Islet precursor cell (in vitro differentiated cells): ENCODE results near the gene PPP1R27.
A peak's percentile ranks its signal among the peaks of the same experiment; 100 is the strongest.

Experiments
- DNase-seq: peaks from one replicate; pipeline ENCODE4 v3.0.0-alpha.2; 2018

The PPP1R27 gene, protein sequence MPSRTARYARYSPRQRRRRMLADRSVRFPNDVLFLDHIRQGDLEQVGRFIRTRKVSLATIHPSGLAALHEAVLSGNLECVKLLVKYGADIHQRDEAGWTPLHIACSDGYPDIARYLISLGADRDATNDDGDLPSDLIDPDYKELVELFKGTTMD

DNA sequence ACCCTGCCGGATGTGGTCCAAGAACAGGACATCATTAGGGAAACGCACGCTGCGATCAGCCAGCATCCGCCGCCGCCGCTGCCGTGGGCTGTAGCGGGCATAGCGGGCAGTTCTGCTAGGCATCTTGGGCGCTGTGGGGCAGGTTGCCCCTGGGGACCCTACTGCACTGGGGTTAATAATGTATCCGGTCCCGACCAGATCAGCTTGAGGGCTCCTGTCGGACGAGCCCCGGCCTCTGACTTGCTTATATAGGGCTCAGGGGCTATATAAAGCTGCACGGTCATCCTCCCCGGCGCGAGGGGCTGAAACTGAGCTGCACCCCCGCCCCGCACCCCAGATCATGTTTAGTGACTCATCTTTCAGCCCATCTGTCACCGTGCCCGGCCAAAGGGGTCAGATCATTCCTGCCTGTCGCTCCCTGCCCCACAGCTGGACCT is at the start of gene PPP1R27:
Gene PPP1R27 (minus strand): TSS at position 220 of the 437 bp plus-strand sequence. CDS start 97 bp downstream, at position 123.
- DNase-seq: no peak

DNA sequence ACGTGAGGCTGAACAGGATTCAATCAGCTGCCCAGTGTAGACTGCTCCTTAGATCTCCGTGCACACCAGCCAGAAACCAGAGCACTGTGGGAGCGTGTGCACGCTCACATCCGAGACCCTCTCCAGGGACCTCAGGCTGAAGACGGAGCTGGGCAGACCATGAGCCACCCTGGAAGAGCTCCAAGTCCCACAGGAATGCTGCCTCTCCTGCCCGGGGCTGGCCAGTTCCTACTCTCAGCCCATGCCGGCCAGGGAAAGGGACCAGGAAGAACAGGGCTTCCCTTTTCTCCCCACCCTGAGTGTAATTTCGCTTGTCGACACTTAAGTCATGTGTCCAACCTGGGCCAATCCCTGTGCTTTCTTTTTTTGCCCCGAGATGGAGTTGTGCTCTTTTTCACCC is 49.7 kb upstream of the PPP1R27 start:
- no peak for DNase-seq

DNA sequence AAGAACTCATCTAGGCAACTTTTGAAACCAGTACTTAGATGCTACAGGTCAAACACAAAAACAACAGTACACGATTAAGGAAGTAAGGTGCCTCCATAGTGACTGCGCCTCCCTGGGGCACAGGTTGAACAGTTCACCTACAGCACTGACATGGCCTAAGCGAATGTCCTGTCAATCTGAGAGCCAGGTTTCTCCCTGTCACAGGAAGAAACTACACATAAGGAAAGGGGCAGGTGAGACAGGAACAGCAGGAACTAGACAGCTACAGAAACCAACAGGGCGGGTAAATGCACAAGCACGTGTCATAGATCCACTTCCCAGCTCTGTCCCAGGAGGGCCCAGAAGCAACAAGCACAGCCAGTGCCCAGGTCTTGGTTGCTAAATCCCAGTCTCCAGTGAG is 44.3 kb upstream of the PPP1R27 start:
- DNase-seq: no peak

DNA sequence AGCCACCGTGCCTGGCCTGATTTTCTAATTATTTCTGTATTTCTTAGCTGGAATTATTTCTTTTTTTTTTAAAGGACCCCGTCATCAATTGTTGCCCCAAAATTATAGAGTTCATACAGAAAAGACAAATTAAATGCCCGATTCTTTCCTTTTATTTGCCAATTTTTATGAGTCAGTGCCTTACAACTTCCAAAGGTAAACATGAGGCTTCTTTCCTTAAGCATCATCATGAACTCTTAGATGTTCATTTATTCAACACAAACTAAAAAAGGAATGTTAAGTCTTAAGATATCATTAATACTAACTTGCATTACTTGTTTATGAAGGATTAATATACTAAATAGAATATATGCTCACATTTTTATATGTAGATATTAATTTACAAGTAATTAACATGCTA is 43.4 kb upstream of the PPP1R27 start:
- DNase-seq: no peak

DNA sequence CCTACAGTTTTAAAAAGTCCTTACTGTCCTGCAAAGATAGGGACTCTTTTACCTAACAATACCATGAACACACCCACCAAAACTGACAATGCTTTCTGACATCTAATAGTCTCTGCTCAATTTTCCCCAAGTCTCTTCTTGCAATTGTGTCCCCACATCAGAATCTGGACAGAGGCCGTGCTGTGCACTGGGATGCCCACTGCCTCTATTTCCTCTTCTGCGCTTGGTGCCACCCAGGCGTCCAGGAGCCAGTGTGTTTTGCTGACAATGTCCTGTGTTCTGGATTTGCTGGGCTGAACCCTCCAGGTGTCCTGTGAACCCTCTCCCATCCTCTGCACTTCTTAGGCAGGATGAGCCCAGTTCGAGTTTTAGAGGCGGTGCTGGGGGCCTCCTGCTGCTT is 42.7 kb upstream of the PPP1R27 start:
- no peak for DNase-seq

DNA sequence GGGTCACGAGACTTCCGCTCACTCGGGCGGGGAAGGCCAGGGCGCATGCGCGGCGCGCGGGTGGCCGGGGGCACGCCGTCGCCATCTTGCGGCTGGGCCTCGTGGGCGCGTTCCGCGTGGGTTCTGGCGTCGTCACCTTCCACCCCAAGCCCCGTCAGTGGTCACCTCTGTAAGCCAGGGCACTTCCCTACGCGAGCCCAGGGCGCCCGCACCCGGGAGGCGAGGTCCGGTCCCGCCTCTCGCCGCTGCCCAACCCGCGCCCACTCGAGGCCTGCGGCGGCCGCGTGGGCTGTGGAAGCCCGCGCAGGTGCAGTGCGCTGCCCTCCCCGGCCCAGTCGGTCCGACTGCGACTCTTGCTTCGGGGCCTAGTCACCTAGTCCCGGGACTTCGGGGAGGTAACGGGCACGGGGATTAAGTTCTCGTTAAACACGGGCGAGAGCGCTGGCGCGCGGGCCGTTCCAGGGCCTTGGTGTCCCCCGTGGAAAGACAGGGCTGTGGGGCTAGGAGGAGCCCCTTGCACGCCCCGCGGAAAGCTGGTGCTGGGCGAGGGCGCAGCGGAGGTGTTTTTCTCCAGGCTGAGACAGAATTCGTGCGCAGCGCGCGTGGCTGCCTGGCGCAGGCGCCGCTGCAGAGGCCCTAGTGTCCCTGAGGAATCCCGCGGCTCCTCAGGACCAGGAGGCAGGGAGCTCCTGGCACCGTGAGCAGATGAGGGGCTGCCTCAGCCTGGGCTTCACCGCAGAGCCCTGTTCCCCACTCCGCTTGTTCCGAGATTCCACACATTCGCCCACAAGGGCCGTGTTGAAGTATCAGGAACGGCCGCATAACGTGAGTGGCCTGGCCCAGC is 36.8 kb upstream of the PPP1R27 start:
- peak; percentile 83 for DNase-seq

DNA sequence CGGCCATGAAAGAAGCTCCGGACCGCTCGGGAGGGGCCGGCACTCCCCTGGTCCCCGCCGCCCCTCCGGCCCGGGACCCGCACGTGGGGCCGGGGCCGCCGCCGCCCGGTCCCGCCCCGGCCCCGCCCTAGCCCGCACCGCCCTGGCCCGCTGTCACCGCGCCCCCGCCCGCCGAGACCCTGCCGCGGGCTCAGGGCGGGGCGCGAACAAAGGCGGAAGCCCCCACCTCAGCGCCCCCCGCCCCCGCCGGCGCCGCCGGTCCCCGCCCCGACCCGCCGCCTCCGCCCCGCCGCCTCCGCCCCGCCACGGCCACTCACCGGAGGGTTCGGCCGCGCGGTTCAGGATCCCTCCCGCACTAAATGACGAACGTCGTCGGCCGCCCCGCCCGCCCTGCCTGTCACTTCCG is 36.1 kb upstream of the PPP1R27 start, which contains the start of gene ARHGDIA:
Gene ARHGDIA (minus strand): TSS at position 357 of the 406 bp plus-strand sequence. CDS start 1,407 bp downstream, outside the sequence.
- DNase-seq: peak; percentile 92

DNA sequence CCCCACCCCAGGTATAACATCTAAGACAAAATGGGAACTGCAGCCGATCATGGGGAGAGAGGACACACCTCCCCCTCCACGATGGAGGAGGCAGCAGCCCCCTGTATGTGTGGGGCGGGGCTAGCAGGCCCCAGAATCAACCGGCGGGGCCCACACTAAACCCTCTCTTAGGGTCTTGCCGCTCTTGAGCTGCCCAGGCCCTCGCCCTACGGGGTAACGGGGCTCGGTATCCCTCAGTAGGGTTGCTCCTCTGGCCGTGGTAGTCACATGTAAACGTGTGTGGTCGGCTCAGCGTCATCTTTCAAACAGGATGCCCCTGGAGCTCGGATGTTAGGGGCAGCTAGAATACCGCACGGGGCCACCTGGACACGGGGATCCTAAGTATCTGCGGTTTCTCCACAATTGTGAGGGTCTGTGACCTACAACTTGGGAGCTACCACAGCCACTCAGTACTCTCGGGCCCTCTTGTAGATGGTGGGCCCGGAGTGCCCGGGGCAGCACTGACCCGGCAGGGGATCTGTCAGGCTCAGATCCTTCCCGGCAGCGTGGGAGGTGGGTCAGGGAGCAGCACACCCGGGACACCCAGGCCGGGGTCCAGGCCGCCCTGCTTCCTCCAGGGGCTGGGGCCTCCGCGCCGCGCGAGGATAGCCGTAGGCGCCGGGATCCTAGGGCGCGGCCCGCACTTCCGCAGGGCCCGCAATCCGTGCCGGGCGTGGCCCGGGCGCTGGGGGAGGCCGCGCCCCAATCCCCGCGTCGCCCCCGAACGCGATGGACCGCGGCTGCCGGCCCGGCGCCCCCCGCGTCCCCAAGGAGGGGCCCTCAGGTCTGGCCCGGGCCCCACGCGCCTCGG is 35.5 kb upstream of the PPP1R27 start:
- peak; percentile 75 for DNase-seq

DNA sequence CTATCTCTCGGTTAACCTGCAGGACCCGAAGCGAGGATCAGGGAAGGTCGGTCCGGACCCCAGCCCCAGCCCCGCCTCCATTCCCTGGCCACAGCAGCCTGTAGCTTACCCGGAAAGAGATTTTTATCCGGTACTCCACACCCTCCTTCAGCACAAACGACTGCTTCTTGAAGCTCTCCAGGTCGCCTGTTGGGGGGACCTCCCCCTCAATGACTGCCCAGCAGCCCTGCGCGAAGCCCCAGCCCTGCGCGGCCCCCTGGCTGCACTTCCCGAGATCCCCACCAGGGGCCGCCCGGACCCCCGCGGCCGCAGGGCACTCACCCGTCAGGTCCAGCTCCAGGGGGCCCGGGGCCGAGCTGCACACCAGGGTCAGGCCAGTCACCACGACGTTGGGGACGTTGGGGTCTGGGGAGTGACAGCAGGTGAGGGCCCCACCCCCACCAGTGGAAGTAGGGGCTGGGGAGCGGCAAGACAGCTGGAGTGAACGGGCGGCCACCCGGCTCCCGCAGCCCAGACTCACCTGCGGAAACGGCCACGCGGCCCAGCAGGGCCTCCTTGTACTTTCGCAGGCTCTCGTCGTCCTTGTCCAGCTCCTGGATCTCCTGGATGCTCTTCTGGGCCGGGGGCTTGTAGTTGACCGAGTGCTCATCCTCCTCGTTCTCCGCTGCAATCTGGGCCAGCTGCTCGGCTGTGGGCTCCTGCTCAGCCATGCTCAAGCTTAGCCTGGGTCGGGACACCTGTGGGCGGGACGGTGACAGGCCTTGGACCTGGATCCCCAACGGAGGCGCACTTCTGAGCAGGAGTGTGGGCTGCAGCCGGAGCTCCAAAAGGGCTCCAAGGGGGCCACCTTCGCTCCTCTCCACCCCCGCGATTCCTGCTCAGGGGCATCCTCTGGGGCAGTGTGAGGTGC is 34.6 kb upstream of the PPP1R27 start:
- DNase-seq: peak; percentile 87

DNA sequence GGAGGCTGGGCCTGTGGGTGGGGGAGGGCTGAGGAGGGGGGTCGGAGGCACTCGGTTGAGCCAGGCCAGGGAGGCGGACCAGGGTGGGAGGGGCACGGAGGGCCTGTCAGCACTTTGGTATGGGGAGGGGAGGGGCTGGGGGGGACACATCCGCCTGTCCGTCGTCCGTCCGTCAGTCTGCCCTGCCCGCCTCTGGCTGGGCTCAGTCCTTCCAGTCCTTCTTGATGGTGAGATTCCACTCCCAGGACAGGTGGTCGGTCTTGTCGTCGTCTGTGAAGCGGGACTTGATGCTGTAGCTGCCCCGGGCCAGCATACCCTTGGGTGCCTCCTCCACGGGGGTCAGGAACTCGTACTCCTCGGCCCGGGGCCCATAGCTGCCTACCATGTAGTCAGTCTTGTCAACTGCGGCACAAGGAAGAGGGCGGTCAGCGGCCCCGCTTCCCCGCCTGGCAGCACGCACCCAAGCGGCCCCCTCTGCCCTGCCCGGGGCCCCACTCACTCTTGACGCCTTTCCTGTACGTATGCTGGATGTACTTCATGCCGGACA is 33.9 kb upstream of the PPP1R27 start:
- peak; percentile 98 for DNase-seq

DNA sequence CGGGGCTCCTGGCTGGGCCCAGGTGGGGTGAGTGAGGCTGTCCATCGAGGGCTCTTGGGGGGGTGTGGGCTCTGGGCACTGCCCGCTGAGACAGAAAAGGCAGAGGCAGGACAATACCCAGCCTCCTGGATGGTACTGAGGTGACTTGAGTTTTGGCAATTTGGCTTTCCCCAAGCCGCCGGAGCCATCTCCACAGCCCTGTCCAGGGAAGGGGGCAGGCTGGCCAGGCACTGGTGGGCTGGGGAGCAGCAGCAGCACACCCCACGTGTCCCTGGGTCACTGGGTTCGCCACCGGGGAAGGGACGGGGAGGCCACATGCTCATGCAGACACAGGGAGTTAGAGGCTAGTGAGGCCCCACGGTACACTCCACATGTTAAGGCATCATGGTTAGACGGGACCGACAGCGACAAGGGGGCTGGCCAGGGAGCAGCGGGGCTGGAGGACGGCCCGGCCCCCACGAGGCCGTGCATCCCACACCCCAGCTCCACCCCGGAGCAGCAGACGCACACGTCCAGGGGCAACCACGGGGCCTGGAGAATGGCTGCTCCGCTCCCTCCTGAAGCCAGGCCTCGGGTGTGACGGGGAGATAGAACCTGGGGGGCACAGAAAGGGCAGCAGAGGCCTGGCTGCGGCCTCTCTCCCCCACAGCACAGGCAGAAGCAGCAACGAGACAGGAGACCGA is 33.3 kb upstream of the PPP1R27 start:
- no peak for DNase-seq

DNA sequence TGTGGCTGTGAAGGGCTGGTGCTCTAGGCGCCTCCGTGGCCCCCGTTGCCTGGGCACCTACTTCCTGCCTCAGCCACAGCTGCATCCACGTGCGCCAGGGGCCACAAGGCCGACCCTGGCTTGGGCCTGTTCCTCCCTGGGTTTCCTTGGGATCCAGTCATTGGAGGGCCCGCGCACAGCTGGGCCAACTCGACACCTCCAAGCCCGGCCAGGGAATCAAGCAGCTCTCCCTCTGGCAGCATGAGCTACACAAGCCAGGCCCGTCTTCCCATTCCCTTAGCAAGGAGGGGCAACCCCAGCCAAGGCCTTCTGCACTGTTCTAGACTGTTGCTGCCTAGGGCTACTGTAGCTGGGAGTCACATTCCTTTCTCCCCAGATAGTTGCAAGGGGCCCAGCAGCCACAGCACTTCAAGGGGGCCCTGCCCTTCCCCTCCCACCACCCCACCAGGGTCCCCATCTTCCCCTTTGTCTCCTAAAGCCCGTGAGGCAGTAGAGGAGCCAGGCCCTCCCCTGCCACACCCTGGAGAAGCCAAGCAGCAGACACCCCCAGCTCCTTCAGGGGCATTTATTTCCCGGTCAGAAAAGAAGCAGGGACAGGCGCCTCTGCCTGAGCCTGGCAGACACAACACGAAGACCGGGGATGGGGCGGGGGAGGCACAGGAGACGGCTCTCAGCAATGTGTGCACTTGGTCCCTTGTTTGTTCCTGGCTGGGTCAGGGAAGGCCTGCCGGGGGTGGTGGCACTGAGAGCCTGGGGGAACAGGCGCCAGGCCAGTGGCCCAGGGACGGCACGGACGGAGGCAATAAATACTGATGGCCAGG is 32.5 kb upstream of the PPP1R27 start:
- peak; percentile 93 for DNase-seq

DNA sequence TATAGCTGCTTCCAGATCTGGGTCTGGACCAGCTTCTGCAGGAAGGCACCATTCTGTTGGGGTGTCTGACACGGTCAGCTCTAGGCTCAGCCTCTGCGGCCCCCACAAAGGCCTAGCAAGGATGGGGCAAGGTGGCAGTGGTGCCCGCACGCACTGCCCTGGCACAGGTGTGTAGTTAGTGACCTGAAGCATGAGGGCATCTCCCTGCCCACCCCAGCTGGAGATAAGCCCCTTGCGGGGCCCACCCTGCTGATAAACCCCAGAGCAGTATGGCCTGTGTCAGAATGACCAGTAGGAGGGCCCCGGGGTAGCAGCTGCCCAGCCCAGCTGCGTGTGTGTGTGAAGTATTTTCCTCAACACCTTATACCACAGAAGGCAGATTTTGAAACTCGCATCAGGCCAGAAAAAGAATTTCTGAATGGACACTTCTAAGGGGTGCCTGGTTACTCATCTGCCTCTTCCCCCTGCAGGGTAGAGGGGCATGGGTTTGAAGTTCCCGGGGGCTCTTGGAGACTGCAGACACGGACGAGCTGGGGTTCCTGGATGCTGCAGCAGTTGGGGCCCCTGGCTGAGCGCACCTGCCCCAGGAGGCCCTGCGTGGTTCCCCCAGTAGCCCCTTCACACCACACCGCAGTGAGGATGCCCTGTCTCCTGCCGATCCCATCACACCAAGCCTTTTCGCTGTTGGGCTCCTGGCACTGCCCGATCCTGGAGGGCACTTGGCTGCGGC is 31.8 kb upstream of the PPP1R27 start:
- no peak for DNase-seq

DNA sequence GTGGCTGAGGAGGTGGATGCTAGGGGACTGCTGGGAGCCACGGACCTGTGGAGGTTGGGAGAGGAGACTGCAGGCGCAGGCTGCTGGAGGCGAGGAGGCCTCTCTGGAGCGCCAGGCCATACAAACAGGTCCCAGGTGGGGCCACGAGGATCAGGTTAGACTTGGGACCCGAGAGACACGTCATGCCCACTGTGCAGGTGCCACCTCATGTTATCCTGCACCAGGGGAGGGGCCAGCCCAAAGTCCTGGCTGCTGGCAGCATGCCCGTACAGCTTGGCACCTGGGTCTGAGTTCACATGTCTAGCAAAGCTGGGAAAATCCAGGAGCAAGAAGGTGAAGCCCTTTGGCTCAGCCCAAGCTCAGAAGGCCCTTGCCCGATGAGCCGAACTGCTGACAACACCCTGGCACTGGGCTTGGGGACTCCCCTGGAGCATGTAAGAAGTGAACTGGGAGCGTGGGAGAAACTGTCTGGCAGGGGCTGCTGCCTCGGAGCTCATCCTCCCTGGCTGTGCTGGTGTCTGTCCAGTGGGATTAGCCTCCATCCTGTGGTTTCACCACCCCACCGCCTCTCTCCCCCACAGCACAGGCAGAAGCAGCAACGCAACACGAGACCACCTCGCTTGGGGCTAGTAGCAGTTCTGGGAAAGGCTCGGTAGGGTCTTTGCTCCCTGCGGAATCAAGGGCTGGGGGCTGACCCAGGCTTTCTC is 31.0 kb upstream of the PPP1R27 start:
- no peak for DNase-seq

DNA sequence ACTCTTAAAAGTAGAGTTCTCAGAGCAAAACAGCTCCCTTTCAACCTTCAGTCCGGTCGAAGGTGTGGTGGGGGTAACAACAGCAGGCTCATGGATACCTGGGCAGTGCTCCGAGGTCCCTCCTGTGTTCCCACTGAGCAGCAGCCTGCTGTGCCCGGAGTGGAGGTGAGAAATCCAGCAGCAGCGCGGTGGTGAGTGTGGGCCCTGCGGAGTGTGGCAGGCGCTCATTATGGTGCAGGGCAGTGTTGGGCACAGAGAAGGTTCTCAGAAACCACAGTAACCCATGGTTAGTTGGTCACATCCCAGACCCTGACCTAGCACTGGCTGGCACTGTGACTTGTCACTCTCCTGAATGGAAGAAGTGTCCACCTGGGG is 30.5 kb upstream of the PPP1R27 start:
- no peak for DNase-seq

DNA sequence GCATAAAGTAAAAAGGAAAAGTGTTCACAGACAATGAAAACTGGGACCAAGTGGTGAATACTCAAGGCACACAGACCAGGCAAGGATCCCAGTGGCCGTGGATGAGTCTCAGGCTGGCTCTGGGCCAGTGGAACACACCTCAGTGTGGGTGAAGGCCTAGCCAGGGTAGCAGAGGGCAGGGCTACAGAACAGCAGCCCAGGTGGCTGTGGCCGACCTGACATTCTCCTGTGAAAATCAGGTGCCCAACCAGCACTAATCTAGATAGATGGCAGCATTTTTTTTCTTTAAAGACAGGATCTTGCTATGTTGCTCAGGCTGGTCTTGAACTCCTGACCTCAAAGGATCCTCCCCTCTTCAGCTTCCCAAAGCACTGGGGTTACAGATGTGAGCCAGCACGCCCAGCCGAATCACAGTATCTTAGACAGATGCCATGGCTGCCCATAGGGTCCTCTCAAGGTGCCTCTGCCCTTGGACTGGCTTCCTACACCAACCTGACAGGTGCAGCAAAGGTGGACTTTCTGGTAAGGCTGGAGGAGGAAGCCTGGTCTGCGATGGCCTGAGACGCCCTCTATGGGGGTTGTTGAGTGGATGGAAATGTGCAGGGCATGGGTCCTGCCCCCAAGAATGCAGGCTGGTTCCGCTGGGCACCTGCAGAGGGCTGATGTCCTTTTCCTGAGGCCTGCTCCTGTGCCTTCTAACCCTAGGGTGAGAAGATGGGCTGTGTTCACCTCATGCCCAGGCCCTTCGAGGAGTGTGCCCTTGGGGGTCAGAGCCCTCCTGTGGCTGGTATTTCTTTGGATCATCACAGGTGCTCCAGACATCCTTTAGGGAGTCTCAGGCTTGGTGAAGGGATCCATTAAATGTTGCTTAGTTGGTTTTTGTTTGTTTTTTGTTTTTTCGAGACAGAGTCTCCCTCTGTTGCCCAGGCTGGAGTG is 29.3 kb upstream of the PPP1R27 start:
- no peak for DNase-seq

DNA sequence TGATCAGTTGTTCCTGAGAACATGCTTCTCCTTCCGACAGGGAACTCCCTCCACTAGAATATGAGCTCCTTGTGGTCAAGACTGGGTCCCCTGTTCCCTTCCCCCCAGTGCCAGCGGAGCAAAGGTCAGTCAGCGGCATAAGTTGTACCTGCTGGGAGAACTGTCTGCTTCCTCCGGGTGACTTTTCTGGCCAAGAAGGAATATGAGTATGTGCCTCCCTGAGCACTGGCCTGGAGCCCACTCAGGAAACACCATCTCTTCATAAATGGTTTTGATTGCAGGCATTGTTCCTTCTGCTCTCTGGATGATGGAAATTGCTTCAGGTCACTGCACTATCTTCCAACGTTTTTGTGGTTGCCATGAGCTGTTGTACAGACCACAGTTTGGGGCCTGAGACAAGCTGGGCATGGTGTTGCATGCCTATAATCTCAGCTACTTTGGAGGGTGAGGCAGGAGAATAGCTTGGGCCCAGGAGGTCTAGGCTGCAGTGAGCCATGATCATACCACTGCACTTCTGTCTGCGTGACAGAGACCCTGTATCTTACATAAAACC is 28.3 kb upstream of the PPP1R27 start:
- no peak for DNase-seq
